Epithelial cell of prostate (primary cell): Measurements from ENCODE around the gene ROR2.

Experiments
- DNase-seq: peaks from one replicate; pipeline ENCODE4 v3.0.0-alpha.2; 2011; ENCODE audit warnings: low read depth, low spot score
- H3K27ac ChIP-seq: fragments of 450-650 bp; 2 replicates; pipeline ENCODE4 v1.5.1; 2017; ENCODE audit warnings: mild to moderate bottlenecking

Gene ROR2

GRCh38 chr9:91785447-91785842 lies 164.6 kb downstream of the ROR2 start:
- H3K27ac ChIP-seq = no peak overlapping the region
- no peak for DNase-seq

GRCh38 chr9:91784673-91785446 lies 165.2 kb downstream of the ROR2 start:
- no peak overlapping the region for H3K27ac ChIP-seq
- DNase-seq = no peak

DNA sequence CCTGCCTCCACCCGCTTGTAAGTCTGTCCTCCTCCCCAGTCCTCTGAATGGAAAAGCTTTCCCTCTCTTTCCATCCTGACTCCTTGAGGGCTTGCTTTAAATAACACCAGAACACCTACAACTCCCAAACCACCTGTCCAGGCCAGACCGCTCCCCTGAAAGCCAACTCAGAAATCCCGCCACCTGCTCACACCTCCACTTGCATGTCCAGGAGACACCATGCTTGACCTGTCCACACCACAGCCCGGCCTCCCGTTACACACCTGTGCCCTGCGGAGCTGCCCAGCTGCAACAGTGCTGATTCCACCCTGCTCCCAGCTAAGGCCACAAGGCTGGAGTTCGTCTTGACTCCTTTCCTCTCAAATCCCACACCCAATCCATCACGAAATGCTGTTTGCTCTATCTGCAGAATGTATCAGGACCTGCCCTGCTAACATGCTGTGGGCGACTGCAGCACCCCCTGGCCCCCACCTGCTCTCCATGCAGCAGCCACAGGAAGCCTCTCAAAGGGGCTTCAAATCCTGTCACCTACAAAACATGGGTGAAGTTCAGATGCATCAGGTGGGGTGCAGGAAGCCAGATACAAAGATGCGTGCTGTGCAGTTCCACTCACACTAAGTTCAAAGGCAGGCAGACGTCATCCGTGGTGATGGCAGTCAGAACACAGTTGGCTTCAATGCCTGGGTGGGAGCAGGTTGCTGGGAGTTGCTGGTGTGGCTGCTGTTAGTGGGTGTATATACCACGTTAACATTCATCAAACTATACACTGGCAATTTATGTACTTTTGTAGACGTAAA lies 166.0 kb downstream of the ROR2 start:
- H3K27ac ChIP-seq = no peak overlapping the region
- DNase-seq = no peak

GRCh38 chr9:91783411-91783810 lies 166.6 kb downstream of the ROR2 start:
- H3K27ac ChIP-seq = no peak overlapping the region
- no peak for DNase-seq

- DNase-seq = no peak
- no peak overlapping the region for H3K27ac ChIP-seq
Observed at GRCh38 chr9:91782708-91783214, 167.3 kb downstream of the ROR2 start.

DNA sequence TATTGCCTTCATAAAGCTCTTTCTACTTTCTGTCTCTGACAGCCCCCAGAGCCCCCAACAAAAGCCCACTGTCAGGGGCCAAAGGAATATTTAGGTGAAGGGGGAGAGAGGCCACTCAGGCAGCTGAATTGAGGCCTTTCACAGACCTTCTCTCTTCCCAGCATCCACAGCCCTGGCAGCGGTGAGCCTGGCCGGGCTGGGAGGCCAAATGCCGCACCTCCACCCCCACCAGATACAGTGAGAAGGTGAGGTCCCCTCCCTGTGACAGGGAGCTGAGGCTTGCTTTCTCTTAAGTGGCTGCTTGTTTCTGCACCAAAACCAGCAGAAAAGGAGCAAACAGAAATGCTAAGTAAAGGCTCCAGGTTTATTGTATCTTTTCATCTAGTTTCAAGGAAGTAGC lies 168.1 kb downstream of the ROR2 start:
- DNase-seq = no peak
- no peak overlapping the region for H3K27ac ChIP-seq

- DNase-seq = no peak
- no peak overlapping the region for H3K27ac ChIP-seq
Observed at GRCh38 chr9:91781116-91781515, 168.9 kb downstream of the ROR2 start.

DNA sequence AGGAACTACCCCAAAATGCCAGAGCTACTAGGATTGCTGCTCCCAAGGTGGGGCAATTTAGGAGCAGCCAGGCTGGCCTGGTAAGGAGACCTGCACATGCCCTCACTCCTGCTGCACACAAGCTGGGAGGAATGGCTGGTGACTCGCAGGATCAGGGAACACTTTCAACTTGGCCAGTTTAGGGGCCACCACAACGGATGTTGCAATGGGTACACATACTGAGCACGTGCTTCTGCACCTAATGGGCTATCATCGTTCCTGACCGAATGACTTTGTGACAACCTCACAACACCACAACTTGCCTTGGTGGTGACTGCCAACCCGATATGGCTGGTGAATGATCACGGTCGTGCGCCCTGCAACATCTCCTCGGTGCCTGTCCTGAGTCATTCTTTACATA lies 172.0 kb downstream of the ROR2 start:
- H3K27ac ChIP-seq = no peak overlapping the region
- no peak for DNase-seq

DNA sequence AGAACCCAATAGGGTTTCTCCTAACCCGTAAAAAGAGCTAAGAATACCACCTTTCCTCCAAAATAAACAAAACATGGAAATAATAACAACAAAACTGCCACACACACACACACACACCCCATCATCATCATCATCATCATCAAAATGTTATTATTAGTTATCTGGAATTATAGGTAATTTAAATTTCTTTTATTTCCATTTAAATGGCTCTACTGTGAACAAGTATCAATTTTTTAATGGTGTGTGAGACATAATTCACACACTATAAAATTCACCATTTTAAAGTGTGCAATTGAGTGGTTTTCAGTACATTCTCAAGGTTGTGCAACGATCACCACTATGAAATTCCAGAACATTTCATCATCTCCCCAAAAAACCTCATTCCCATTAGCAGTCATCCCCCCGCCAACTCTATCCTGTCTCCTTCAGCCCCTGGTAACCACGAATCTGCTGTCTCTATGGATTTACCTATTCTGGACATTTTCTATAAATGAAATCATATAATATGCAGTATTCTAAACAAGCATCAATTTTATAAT lies 172.7 kb downstream of the ROR2 start:
- H3K27ac ChIP-seq = no peak overlapping the region
- DNase-seq = no peak

- no peak overlapping the region for H3K27ac ChIP-seq
- no peak for DNase-seq
Observed at GRCh38 chr9:91776409-91777291, 173.4 kb downstream of the ROR2 start.

GRCh38 chr9:91775708-91776028 lies 174.4 kb downstream of the ROR2 start:
- DNase-seq = no peak

DNA sequence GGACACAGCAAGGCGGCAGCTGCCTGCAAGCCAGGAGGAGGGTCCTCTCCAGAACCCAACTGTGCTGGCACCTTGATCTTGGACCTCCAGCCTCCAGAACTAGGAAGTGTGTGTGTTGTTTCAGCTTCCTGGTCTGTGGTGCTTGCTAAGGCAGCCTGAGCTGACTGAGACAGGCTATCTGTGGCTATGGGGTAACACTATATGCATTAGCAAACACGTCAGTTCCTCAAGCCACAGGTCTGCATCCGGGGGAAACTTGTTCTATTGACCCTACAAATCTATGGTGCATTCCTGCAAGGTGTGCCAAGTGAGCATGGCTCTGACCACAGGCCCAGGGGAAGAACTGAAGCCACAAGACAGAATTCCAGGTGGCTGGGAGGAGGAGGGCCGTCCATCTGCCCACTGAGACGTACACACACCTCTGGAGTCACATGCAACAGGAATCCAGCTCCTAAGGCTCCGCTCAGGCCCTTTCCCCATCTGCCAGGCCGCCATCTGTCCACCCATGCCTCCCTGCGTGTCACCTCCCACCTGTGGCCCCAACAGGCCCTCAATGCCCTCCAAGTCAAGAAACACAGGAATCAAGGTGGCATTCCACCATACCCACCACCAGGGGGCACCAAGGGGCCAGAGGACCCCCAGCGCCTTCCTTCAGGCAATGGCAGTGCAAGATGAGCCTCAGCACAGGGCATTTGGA lies 174.9 kb downstream of the ROR2 start:
- no peak overlapping the region for H3K27ac ChIP-seq
- no peak for DNase-seq

More at GRCh38 chr9:91775708-91776028, 174.4 kb downstream of the ROR2 start:
- no peak overlapping the region for H3K27ac ChIP-seq

- H3K27ac ChIP-seq = no peak overlapping the region
- DNase-seq = no peak
Observed at GRCh38 chr9:91773156-91773555, 176.9 kb downstream of the ROR2 start.

DNA sequence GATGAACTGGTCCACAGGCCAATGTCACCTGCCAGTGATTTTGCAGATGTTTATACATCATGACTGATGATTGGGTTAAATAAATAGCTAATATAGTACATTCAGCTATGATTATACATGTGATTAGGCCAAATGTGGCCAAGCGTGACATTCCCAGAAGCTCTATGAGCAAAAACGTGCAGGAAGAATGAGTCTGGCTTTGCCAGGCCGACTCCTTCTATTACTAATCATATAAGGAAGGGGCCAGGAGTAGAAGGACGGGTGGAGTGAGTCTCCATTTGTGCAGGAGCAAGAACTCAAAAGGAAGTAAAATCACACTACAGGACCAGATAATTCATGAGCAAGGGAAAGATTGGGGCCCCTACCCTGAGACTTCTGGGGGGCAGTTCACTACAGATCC lies 178.2 kb downstream of the ROR2 start:
- DNase-seq = no peak
- no peak overlapping the region for H3K27ac ChIP-seq

DNA sequence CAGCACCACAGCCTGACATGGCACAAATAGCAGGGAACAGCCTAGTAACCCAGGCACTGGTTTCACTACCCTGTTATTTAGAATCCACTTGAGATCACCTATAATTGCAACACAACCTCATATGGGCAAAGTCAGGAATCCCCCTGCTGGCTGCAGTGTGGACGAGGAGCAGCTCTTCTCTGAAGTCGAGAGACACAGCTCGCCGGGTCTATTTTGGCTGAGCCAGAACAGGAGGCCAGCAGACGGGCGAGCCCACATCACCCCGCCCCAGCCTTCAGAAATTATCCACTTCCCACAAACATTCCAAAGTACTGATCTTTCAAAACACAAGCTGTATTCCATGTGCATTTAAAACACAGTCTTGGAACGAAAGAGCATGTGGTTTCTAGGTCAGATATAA lies 179.0 kb downstream of the ROR2 start:
- H3K27ac ChIP-seq = no peak overlapping the region
- DNase-seq = no peak

GRCh38 chr9:91770229-91770628 lies 179.8 kb downstream of the ROR2 start:
- no peak for DNase-seq
- H3K27ac ChIP-seq = no peak overlapping the region

DNA sequence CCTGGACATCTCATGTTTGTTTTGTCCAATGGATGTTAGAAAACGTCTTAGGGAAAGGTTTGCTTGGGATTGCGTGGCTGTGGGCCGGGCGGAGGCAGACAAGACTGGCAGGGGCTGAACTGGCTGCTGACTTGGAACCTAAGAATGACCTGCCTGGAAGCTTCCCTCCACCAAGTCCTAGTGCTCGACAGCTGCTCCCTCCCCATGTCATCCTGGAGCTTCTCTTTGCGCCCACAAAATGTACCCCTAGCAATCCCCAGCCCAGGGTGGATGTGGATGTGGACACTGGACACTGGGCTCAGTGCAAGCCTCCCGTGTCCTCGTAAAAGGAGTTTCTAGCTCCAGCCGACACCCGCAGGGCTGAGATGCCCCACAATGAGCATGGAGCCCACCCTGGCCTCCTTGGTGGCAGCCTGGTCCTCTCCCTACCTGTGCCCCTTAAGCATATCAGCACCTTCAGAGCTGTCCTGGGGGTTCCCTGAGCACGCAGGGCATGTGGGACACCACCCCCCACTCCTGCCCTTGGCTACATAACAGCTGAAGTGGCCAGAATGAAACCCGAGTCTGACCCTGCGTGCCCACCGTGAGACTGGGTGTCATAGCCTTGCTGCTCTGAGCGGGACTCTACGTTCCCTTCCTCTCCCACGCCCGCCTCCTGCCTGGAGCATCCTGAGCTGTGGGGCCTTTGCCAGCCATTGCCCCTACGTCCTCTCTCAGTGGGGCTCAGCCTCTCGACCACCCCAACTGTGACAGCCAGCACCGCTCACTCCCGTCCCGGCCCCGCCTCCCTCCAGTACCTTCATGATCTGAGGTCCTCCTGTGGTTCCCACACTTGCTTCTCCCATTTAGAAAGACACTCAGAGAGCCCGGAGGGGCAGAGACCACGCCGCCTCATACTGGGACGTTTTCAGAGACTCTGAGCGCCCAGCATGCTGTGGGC lies 180.8 kb downstream of the ROR2 start:
- DNase-seq = no peak
- H3K27ac ChIP-seq = no peak overlapping the region

DNA sequence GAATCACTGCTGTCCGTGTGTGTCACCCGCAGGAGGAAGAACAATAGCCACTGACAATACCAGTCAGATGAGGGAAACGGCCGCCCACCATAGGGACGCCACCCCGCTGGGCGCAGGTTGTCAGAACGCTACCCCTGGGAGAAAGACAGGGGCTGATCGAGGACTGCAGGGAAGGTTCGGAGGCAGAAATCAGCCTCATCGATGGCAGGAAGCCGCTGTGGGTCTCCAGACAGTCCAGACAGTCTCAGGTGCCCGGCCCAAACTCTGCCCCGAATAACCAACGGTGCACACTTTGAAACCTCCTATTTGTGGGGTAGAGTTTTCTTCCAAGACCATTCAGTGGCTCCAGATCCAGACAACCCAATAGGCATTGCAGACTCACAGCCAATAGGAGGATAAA lies 181.5 kb downstream of the ROR2 start:
- no peak overlapping the region for H3K27ac ChIP-seq
- no peak for DNase-seq
